ENCODE measurements around the gene PTPN23. TPM values are rescaled to one million over a fixed set of nuclear protein-coding genes. Genes with fewer than 3 reads are reported as not detected.

The PTPN23 gene
- total RNA-seq, 4 donors from 2014 or later: 34.3 to 49.6 (median 37.8) TPM

- TF ChIP-seq CTCF (IDR thresholded peaks at IDR 0.05) (no peak), POLR2A (IDR thresholded peaks at IDR 0.05) (no peak)
- H3K4me3 ChIP-seq (ENCODE audit: low read depth, poor library complexity, severe bottlenecking): no peak overlapping the region
- peak in 1 of 2 donors; percentile 85 for DNase-seq (ENCODE audit: low spot score in 2 of 2)
- 66 to 85% methylated on average over 3 of the region's 3 CpGs for WGBS, 2 donors
- intact Hi-C loops (cut with DNase I; ENCODE audit: low total_unique reads): no loop called here
Observed at GRCh38 chr3:47414161-47414564, 33.3 kb downstream of the PTPN23 start.

- no peak for DNase-seq (ENCODE audit: low spot score in 2 of 2)
- WGBS, 2 donors: 72 to 75% methylated on average over 16 of the region's 16 CpGs
- H3K4me3 ChIP-seq (ENCODE audit: low read depth, poor library complexity, severe bottlenecking): no peak overlapping the region
- TF ChIP-seq POLR2A (IDR thresholded peaks at IDR 0.05) (no peak), CTCF (IDR thresholded peaks at IDR 0.05) (no peak)
- intact Hi-C loops (cut with DNase I; ENCODE audit: low total_unique reads): no loop called here
Observed at GRCh38 chr3:47414666-47415587, 34.1 kb downstream of the PTPN23 start.

- TF ChIP-seq CTCF (IDR thresholded peaks at IDR 0.05): no peak
- no peak for TF ChIP-seq POLR2A (IDR thresholded peaks at IDR 0.05)
- H3K4me3 ChIP-seq (ENCODE audit: low read depth, poor library complexity, severe bottlenecking): no peak overlapping the region
- WGBS, 2 donors: 60 to 65% methylated on average over 9 of the region's 9 CpGs
- intact Hi-C loops (cut with DNase I; ENCODE audit: low total_unique reads): no loop called here
- peak in 1 of 2 donors; percentile 88 for DNase-seq (ENCODE audit: low spot score in 2 of 2)
Observed at GRCh38 chr3:47416041-47416440, 35.2 kb downstream of the PTPN23 start.

- H3K4me3 ChIP-seq (ENCODE audit: low read depth, poor library complexity, severe bottlenecking): no peak overlapping the region
- DNase-seq (ENCODE audit: low spot score in 2 of 2): no peak
- intact Hi-C loops (cut with DNase I; ENCODE audit: low total_unique reads): no loop called here
- no peak for TF ChIP-seq POLR2A (IDR thresholded peaks at IDR 0.05)
- TF ChIP-seq CTCF (IDR thresholded peaks at IDR 0.05): no peak
- WGBS, 2 donors: 86 to 89% methylated on average over 16 to 46 of the region's 53 CpGs
Observed at GRCh38 chr3:47418167-47419082, 37.6 kb downstream of the PTPN23 start.

- WGBS, 2 donors: 85 to 87% methylated on average over 14 to 17 of the region's 17 CpGs
- no peak overlapping the region for H3K4me3 ChIP-seq (ENCODE audit: low read depth, poor library complexity, severe bottlenecking)
- TF ChIP-seq POLR2A (IDR thresholded peaks at IDR 0.05) (no peak), CTCF (IDR thresholded peaks at IDR 0.05) (no peak)
- intact Hi-C loops (cut with DNase I; ENCODE audit: low total_unique reads): loop anchor here (2.0 to 10.0 kb wide), 2 partner anchors 57 to 375 kb away; no protein-coding TSS in a partner anchor
- no peak for DNase-seq (ENCODE audit: low spot score in 2 of 2)
Observed at GRCh38 chr3:47419083-47420043, 38.5 kb downstream of the PTPN23 start.

All from lower leg skin (tissue), 4 donors.